Fibroblast of lung (primary cell): ENCODE measurements around the gene TNNC2.

Experiments used
- EZH2 ChIP-seq: IDR thresholded peaks from 2 replicates; pipeline ENCODE4 v1.5.1; 2012; ENCODE audit warnings: low read length, control low read depth, mild to moderate bottlenecking; ENCODE audit errors: missing control alignments
- TF ChIP-seq, protein P1 (sequence below), 2 donors: IDR thresholded peaks in 1 of 2; conservative IDR thresholded peaks in 1 of 2; 1 replicate in 1 of 2; 2 replicates in 1 of 2; pipeline ENCODE4 v1.5.1; 2011 to 2012; ENCODE audit warnings: low read length in 2 of 2, control low read depth in 1 of 2, inconsistent platforms in 1 of 2, low read depth in 1 of 2, mild to moderate bottlenecking in 1 of 2

DNA sequence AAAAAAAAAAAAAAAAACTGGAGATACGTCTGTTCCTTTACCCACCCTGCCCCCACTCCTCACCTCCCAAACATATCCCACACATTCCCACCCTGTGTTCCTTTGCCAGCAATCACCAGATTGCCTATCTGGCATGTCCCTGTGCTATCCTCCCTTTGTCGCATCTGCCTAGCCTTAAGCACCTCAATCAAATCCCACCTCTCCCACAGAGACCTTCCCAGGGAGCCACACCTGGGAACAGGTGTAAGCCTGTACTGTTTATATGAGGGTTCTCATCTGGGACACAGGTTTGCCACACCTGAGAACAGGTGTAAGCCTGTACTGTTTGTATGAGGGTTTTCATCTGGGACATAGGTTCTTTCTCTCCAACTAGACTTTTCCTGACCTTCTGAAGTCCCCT, 52.2 kb downstream of the TNNC2 start:
- TF ChIP-seq, protein P1, sequence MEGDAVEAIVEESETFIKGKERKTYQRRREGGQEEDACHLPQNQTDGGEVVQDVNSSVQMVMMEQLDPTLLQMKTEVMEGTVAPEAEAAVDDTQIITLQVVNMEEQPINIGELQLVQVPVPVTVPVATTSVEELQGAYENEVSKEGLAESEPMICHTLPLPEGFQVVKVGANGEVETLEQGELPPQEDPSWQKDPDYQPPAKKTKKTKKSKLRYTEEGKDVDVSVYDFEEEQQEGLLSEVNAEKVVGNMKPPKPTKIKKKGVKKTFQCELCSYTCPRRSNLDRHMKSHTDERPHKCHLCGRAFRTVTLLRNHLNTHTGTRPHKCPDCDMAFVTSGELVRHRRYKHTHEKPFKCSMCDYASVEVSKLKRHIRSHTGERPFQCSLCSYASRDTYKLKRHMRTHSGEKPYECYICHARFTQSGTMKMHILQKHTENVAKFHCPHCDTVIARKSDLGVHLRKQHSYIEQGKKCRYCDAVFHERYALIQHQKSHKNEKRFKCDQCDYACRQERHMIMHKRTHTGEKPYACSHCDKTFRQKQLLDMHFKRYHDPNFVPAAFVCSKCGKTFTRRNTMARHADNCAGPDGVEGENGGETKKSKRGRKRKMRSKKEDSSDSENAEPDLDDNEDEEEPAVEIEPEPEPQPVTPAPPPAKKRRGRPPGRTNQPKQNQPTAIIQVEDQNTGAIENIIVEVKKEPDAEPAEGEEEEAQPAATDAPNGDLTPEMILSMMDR (conservative IDR thresholded peaks at IDR 0.05 in 1 of 2, IDR thresholded peaks at IDR 0.05 in 1 of 2; ENCODE audit: low read depth in 1 of 2, low read length in 2 of 2): no peak
- no peak for TF ChIP-seq EZH2
